Suprapubic skin (tissue), 4 donors: ENCODE measurements around the gene CD70. TPM values are rescaled to one million over a fixed set of nuclear protein-coding genes. Genes with fewer than 3 reads are reported as not detected.
A peak's percentile ranks its signal among the peaks of the same experiment; 100 is the strongest.
"Not testable (repeated sequence)": the region's sequence is repeated elsewhere in the genome, so short reads cannot be mapped to it uniquely, and the experiment has no call there.

Experiments used
- DNase-seq, 2 donors: peaks; one replicate each; pipeline ENCODE4 v3.0.0-alpha.2; 2019; ENCODE audit warnings: low spot score in 2 of 2
- H3K27ac ChIP-seq: fragments of 200-600 bp; sonication (generic); one replicate; pipeline ENCODE4 v1.5.1; 2019
- H3K27me3 ChIP-seq: fragments of 200-600 bp; sonication (generic); one replicate; pipeline ENCODE4 v1.5.1; 2019
- H3K36me3 ChIP-seq: fragments of 200-600 bp; sonication (generic); one replicate; pipeline ENCODE4 v1.5.1; 2019
- H3K4me1 ChIP-seq: fragments of 200-600 bp; sonication (generic); one replicate; pipeline ENCODE4 v1.5.1; 2019
- H3K4me3 ChIP-seq: fragments of 200-600 bp; sonication (generic); one replicate; pipeline ENCODE4 v1.5.1; 2019; ENCODE audit warnings: mild to moderate bottlenecking
- H3K9me3 ChIP-seq: fragments of 200-600 bp; sonication (generic); one replicate; pipeline ENCODE4 v1.5.1; 2019
- CTCF ChIP-seq, 2 donors: fragments of 200-600 bp in 1 of 2; fragments of 450-650 bp in 1 of 2; sonication (generic) in 1 of 2; IDR thresholded peaks; one replicate each; pipeline ENCODE4 v1.5.1; 2016 to 2019; ENCODE audit warnings: antibody characterized with exemption in 2 of 2, mild to moderate bottlenecking in 1 of 2, moderate library complexity in 1 of 2
- EP300 ChIP-seq: sonication (generic); formaldehyde crosslinking; IDR thresholded peaks from one replicate; pipeline ENCODE4 v1.6.1; 2017; ENCODE audit warnings: antibody characterized with exemption
- POLR2A ChIP-seq, 2 donors: fragments of 450-650 bp; IDR thresholded peaks; one replicate each; pipeline ENCODE4 v1.6.1; 2017; ENCODE audit warnings: antibody characterized with exemption in 2 of 2, mild to moderate bottlenecking in 2 of 2, moderate library complexity in 2 of 2
- POLR2AphosphoS5 ChIP-seq, 3 donors: sonication (generic); formaldehyde crosslinking; IDR thresholded peaks; one replicate each; pipeline ENCODE4 v1.6.1; 2017; ENCODE audit warnings: antibody characterized with exemption in 3 of 3
- WGBS: methylation state at CpG from one replicate; pipeline ENCODE4 v1.1.5; 2018; 5-methylcytosine and 5-hydroxymethylcytosine counted together
- total RNA-seq, 4 donors: library from RNA; depleted of rRNA; stranded (reverse); fragments of >200 nt; gene quantifications; one replicate each; pipeline ENCODE4 v1.1.0, GENCODE V29; 2016

The CD70 gene
- total RNA-seq, 4 donors from 2014 or later = 0.97 TPM; not detected in 3

DNA sequence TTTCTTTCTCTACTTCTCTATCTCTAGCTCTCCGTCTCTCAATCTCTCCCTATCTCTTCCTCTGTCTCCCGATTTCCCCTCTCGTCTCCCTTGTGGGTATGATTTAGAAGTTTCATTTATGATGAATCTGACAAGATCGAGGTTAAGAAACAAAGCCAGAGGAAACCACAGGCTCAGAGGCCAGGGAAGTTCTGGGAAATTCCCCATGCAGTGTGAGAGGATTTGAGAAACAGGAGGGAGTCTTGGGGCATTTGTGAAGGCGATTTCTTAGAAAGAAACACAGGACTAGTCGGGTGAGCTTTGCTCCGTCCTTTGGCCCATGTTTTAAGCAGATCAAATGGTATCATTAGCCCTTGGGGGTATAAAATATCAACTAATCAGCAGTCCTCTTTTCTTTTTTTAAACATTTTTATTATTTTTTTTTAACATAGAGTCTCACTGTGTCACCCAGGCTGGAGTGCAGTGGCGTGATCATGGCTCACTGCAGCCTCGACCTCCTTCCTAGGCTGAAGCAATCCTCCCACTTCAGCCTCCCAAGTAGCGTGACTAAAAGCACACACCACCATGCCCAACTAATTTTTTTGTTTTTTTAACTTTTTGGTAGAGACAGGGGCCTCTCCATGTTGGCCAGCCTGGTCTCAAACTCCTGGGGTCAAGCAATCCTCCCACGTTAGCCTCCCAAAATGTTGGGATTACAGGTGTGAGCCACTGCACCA, 34.3 kb downstream of the CD70 start:
- no peak for DNase-seq
- no peak for TF ChIP-seq POLR2AphosphoS5 (IDR thresholded peaks at IDR 0.05)
- no peak for TF ChIP-seq POLR2A (IDR thresholded peaks at IDR 0.05)
- no peak for TF ChIP-seq EP300
- no peak for TF ChIP-seq CTCF (IDR thresholded peaks at IDR 0.05)
- H3K4me3 ChIP-seq = no peak overlapping the region
- no peaks in the 10 kb centered on the region for H3K27me3 ChIP-seq
- H3K4me1 ChIP-seq = peaks cover 8% of the 10 kb centered on the region
- no peak overlapping the region for H3K27ac ChIP-seq
- WGBS = 55% methylated on average over 11 of the region's 11 CpGs
- H3K9me3 ChIP-seq = no peaks in the 10 kb centered on the region
- no peaks in the 10 kb centered on the region for H3K36me3 ChIP-seq

DNA sequence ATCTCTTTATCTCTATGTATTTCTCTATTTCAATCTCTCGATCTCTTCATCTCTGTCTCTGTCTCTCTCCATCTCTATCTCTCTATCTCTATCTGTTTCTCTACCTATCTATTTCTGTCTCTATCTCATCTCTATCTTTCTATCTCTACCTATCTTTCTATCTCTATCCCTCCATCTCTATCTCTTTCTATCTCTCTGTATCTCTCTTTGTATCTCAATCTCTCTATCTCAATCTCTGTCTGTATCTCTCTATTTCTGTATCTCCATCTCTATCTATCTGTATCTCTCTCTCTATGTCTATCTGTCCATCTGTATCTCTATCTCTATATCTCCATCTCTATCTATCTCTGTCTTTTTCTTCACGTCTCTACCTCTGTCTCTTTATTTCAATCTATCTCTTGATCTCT, 34.9 kb downstream of the CD70 start:
- Histone ChIP-seq H3K36me3 (no peaks in the 10 kb centered on the region), H3K27me3 (no peaks in the 10 kb centered on the region), H3K9me3 (no peaks in the 10 kb centered on the region), H3K4me1 (peaks cover 8% of the 10 kb centered on the region), H3K27ac (no peak overlapping the region), H3K4me3 (no peak overlapping the region)
- no peak for TF ChIP-seq POLR2AphosphoS5 (IDR thresholded peaks at IDR 0.05)
- no peak for TF ChIP-seq CTCF (IDR thresholded peaks at IDR 0.05)
- TF ChIP-seq POLR2A (IDR thresholded peaks at IDR 0.05) = no peak
- no peak for TF ChIP-seq EP300
- no peak for DNase-seq
- WGBS = 89% methylated on average over 2 of the region's 2 CpGs

- TF ChIP-seq POLR2A (IDR thresholded peaks at IDR 0.05) (no peak), CTCF (IDR thresholded peaks at IDR 0.05) (peak in 1 of 2 donors; percentile 7)
- H3K27ac ChIP-seq = no peak overlapping the region
- peaks cover 8% of the 10 kb centered on the region for H3K4me1 ChIP-seq
- no peaks in the 10 kb centered on the region for H3K9me3 ChIP-seq
- no peak for DNase-seq
- 20% methylated on average over 8 of the region's 28 CpGs for WGBS
- H3K36me3 ChIP-seq = no peaks in the 10 kb centered on the region
- no peaks in the 10 kb centered on the region for H3K27me3 ChIP-seq
- no peak overlapping the region for H3K4me3 ChIP-seq
Observed at GRCh38 chr19:6551607-6552450, 39.1 kb downstream of the CD70 start.

GRCh38 chr19:6551091-6551490, 39.9 kb downstream of the CD70 start:
- no peak for DNase-seq
- WGBS = 94% methylated on average over 3 of the region's 3 CpGs
- Histone ChIP-seq H3K27ac (no peak overlapping the region), H3K4me1 (peaks cover 8% of the 10 kb centered on the region), H3K9me3 (no peaks in the 10 kb centered on the region), H3K36me3 (no peaks in the 10 kb centered on the region), H3K27me3 (no peaks in the 10 kb centered on the region), H3K4me3 (no peak overlapping the region)
- TF ChIP-seq POLR2A (IDR thresholded peaks at IDR 0.05) (no peak), CTCF (IDR thresholded peaks at IDR 0.05) (no peak), EP300 (no peak), POLR2AphosphoS5 (IDR thresholded peaks at IDR 0.05) (no peak)

GRCh38 chr19:6550679-6551078, 40.3 kb downstream of the CD70 start:
- not testable (repeated sequence) for H3K36me3 ChIP-seq, H3K4me3 ChIP-seq, H3K9me3 ChIP-seq, H3K4me1 ChIP-seq, H3K27me3 ChIP-seq, H3K27ac ChIP-seq, DNase-seq
- WGBS = 74% methylated on average over 6 of the region's 6 CpGs
